Fibroblast of gingiva (primary cell): Measurements from ENCODE around the gene MPPED1.

ENCODE experiments used
- DNase-seq: peaks from one replicate; pipeline ENCODE4 v3.0.0-alpha.2; 2011; ENCODE audit warnings: low read depth

Gene MPPED1

GRCh38 chr22:43393132-43393843 lies 18.5 kb upstream of the MPPED1 start:
- DNase-seq: no peak

DNA sequence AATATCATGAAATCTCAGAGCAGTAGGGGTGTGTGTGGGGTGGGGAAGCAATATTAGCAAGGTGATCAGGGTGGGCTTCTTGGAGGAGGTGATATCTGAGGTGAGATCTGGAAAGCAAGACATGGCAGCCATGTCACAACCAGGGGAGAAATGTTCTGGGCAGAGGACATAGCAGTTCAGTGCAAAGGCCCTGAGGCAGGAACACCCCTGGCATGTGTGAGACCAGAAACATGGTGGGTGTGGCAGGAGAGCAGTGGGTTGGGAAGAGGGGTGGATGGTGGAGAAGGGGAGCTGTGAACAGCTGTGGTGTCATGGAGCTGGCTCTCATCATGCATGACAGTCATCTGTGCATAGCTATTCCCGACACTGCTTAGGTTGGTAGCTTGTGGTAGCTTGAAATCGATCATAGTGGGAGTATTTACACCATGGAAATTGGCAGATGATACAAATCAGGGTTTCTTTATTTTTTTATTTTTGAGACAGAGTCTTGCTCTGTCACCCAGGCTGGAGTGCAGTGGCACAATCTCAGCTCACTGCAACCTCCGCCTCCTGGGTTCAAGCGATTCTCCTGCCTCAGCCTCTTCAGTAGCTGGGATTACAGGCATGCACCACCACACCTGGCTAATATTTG lies 17.9 kb upstream of the MPPED1 start:
- DNase-seq: no peak

GRCh38 chr22:43395086-43395695 lies 16.6 kb upstream of the MPPED1 start:
- DNase-seq: no peak

DNA sequence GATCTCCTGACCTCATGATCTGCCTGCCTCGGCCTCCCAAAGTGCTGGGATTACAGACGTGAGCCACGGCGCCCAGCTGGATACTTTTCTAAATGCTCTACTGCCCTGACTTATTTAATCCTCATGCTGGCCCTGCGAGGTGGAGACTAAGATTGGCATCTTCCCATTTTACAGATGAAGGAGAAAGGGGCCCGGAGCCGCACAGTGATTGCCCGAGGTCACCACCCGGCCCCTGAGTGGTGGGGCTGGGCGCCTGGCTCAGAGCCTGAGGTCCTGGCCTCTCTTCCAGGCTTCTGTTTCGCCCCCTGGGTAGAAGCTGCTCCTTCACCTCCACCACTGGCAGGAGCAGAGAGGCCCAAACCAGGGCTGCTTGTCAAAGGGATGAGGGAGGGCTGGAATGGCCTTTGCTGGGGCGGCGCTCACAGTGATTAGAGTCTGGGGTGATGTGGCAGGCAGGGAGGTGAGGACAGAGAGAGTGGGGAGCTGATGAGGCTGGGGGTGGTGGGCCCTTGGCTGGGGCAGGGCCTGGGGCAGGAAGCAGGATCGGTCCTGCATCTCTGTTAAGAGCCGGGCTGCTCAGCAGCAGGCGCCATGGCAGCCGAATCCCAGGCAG lies 15.4 kb upstream of the MPPED1 start:
- DNase-seq: no peak

GRCh38 chr22:43396934-43397457 lies 14.8 kb upstream of the MPPED1 start:
- DNase-seq: no peak

- DNase-seq: no peak
Measured at GRCh38 chr22:43397766-43398165, 14.0 kb upstream of the MPPED1 start.

GRCh38 chr22:43398246-43398645 lies 13.6 kb upstream of the MPPED1 start:
- no peak for DNase-seq

DNA sequence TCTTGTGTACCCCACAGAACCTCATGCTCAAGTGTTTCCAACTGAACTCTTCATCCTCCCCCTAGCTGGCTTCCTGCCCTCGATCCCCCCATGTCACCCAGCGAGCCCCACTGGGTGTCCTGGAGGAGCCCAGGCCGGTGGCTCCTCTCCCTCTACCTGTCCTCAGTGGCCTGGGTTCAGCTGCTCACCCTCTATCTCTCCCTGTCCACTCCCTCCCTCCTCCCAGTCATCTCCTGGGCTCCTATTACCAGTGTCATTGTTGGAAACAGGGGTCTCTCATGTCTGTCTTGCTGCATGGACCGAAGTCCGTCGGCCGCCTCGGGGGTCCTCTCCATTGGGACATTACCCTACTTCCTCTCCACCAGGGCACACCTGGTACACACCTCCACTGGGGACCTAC lies 12.9 kb upstream of the MPPED1 start:
- no peak for DNase-seq

DNA sequence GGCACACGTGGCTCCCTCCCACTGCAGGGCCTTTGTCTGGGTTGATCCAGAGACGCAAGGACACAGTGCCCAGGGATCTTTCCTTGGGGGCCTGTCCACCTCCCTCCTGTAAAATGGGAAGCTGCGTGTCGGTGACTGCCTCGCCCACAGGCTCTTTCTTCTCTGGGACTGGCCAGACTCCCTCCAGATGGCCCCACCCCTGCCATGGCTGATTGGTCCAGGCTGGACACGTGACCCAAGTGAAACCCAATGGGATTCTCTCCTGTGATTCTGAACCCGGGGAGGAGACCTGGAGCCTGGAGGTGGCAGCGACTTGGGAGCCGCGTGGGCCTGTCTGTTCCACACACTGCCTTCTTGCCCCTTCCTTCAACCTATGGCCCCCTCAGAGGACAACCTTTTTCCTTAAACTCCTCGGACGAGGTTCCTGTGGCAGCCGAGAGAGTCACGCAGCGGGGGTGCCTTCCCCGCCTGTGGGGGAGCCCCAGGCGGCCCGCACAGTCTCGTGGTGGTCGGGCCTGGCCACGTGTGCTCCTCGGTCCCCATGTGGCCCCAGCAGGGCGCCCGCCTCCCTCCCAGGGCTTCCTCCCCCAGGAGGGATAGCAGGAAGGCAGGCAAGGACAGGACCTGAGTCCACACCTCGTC lies 12.4 kb upstream of the MPPED1 start:
- DNase-seq: no peak

DNA sequence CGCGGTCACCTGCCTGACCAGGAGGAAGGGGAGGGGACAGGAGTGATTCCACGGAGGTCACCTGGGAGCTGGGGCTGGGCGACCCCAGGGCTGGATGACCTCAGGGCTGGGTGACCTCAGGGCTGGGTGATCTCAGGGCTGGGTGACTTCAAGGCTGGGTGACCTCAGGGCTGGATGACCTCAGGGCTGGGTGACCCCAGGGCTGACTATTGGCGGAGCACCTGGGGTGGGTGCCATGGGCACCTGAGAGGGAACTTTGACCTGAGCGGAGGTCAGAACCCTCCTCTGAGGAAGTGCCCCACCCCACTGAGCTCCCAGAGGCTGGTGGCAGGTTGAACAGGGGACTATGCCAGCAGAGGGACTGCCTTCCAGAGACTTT lies 11.8 kb upstream of the MPPED1 start:
- no peak for DNase-seq

- no peak for DNase-seq
Measured at GRCh38 chr22:43400449-43400848, 11.4 kb upstream of the MPPED1 start.

GRCh38 chr22:43401233-43401632 lies 10.6 kb upstream of the MPPED1 start:
- DNase-seq: no peak

- DNase-seq: no peak
Measured at GRCh38 chr22:43401661-43402060, 10.2 kb upstream of the MPPED1 start.

- DNase-seq: no peak
Measured at GRCh38 chr22:43402128-43402527, 9.7 kb upstream of the MPPED1 start.

GRCh38 chr22:43404673-43405385 lies 7.0 kb upstream of the MPPED1 start:
- DNase-seq: no peak

- DNase-seq: no peak
Measured at GRCh38 chr22:43406186-43406790, 5.5 kb upstream of the MPPED1 start.

DNA sequence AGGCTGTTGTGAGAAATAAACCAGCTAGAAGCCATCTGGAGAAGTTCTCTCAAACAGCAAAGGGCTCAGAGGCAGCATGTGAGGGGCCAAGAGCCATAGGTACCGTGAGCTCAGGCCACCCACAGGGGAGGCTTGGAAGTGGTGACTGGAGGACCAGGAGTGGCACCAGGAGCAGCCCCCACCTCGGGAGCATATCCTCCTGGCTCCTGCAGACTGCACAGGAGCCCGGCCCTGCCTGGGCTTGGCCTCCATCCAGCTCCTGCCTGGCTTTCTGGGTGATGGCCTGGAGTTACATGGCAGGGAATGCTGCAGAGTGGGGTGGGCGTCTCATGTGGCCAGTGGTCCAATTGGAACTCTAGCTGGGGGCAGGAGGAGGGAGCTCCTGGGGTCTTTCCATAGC lies 4.2 kb upstream of the MPPED1 start:
- no peak for DNase-seq

- no peak for DNase-seq
Measured at GRCh38 chr22:43408009-43408408, 3.8 kb upstream of the MPPED1 start.

DNA sequence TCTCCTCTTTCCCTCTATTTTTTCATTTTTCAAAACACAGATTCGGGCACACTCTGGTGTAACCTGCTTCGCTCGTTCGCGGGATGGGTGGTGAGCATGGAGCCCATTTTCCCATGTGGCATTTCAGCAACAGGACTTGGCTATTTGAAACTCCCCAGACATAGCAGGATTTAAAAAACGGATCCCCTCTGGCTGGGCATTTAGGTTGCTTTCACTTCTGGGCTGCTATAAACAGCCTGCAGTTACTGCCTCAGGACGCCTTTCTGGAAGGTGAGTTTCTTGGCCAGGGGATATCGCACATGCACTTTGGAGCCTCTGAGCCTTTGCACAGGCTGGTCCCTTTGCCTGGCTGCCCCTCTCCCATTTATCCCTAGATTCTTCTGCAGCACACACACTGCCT lies 2.8 kb upstream of the MPPED1 start:
- no peak for DNase-seq

GRCh38 chr22:43409800-43410199 lies 2.0 kb upstream of the MPPED1 start:
- no peak for DNase-seq
